SK-N-SH (cell line): ENCODE measurements around the gene NLGN3. TPM values are rescaled to one million over a fixed set of nuclear protein-coding genes. Genes with fewer than 3 reads are reported as not detected.
A peak's percentile ranks its signal among the peaks of the same experiment; 100 is the strongest.

Experiments
- CTCF ChIA-PET: fragments of 300-600, 350-600 bp; formaldehyde crosslinking; extraction: SDS; loops from one replicate; lab custom pipeline; 2021; lab: Yijun Ruan, JAX
- POLR2A ChIA-PET: fragments of 350-600 bp; sonication (Branson Sonifier 250); formaldehyde crosslinking; extraction: SDS; loops from one replicate; lab custom pipeline; 2020; ENCODE audit warnings: antibody characterized with exemption, inconsistent platforms; lab: Yijun Ruan, JAX
- DNase-seq: peaks from one replicate; pipeline ENCODE4 v3.0.0; 2012
- H2AFZ ChIP-seq: fragments of 200-600 bp; sonication (generic); 2 replicates; pipeline ENCODE4 v1.8.1; 2016; ENCODE audit warnings: antibody characterized with exemption, mild to moderate bottlenecking, low read depth
- H3F3A ChIP-seq: fragments of 200-600 bp; sonication (generic); replicated peaks from 2 replicates; pipeline ENCODE3; 2016; ENCODE audit warnings: antibody characterized with exemption, mild to moderate bottlenecking; ENCODE audit not compliant: insufficient read depth
- H3K27ac ChIP-seq, 2 experiments: fragments of 200-500 bp in 1 of 2; fragments of 200-600 bp in 1 of 2; sonication (Bioruptor generic) in 1 of 2; sonication (generic), shearing (Covaris generic) in 1 of 2; 2 replicates each; pipeline versions ENCODE4 v1.5.1 to v1.6.1; 2014 to 2016; ENCODE audit warnings: low read depth in 2 of 2, inconsistent platforms in 1 of 2, low read length in 1 of 2, mild to moderate bottlenecking in 1 of 2, mixed read lengths in 1 of 2
- H3K27me3 ChIP-seq: fragments of 200-600 bp; sonication (generic), shearing (Covaris generic); 2 replicates; pipeline ENCODE4 v1.6.1; 2016; ENCODE audit warnings: mixed run types; ENCODE audit not compliant: insufficient read depth
- H3K36me3 ChIP-seq, 2 experiments: fragments of 200-500 bp in 1 of 2; fragments of 200-600 bp in 1 of 2; sonication (Bioruptor generic) in 1 of 2; sonication (generic) in 1 of 2; replicated peaks in 1 of 2; 2 replicates each; pipeline versions ENCODE3 to v1.5.1; 2014 to 2016; ENCODE audit warnings: low read length in 1 of 2, mild to moderate bottlenecking in 1 of 2; ENCODE audit not compliant: insufficient read depth in 2 of 2, control insufficient read depth in 1 of 2
- H3K4me1 ChIP-seq, 2 experiments: fragments of 200-500 bp in 1 of 2; fragments of 200-600 bp in 1 of 2; sonication (Bioruptor generic) in 1 of 2; sonication (generic), shearing (Covaris generic) in 1 of 2; 2 replicates each; pipeline versions ENCODE4 v1.5.1 to v1.6.1; 2014 to 2016; ENCODE audit warnings: low read depth in 1 of 2, low read length in 1 of 2, mixed run types in 1 of 2; ENCODE audit not compliant: insufficient read depth in 2 of 2, control insufficient read depth in 1 of 2
- H3K4me2 ChIP-seq: fragments of 200-600 bp; sonication (generic), shearing (Covaris generic); 2 replicates; pipeline ENCODE4 v1.6.1; 2017; ENCODE audit warnings: mixed run types
- H3K4me3 ChIP-seq, 2 experiments: fragments of 200-500 bp in 1 of 2; fragments of 200-600 bp in 1 of 2; sonication (Bioruptor generic) in 1 of 2; sonication (generic), shearing (Covaris generic) in 1 of 2; 2 replicates each; pipeline versions ENCODE4 v1.5.1 to v1.8.1; 2014 to 2016; ENCODE audit warnings: low read depth in 2 of 2, inconsistent platforms in 1 of 2, low read length in 1 of 2, mild to moderate bottlenecking in 1 of 2, mixed read lengths in 1 of 2, moderate library complexity in 1 of 2
- H3K79me2 ChIP-seq: fragments of 200-600 bp; sonication (generic); 2 replicates; pipeline ENCODE4 v1.8.1; 2017; ENCODE audit warnings: mild to moderate bottlenecking; ENCODE audit not compliant: insufficient read depth
- H3K9ac ChIP-seq: fragments of 200-600 bp; sonication (generic); 2 replicates; pipeline ENCODE4 v1.6.1; 2017; ENCODE audit warnings: mixed run types
- H3K9me2 ChIP-seq: fragments of 200-600 bp; sonication (generic); 2 replicates; pipeline ENCODE4 v1.6.1; 2017; ENCODE audit warnings: mixed run types
- H3K9me3 ChIP-seq: fragments of 200-600 bp; sonication (generic); 2 replicates; pipeline ENCODE4 v1.6.1; 2017; ENCODE audit warnings: mixed run types, mild to moderate bottlenecking, moderate library complexity
- H4K20me1 ChIP-seq: fragments of 200-600 bp; sonication (generic); 2 replicates; pipeline ENCODE4 v1.6.1; 2017; ENCODE audit warnings: mild to moderate bottlenecking, mixed run types; ENCODE audit not compliant: insufficient read depth
- ELF1 ChIP-seq: IDR thresholded peaks from 2 replicates; pipeline ENCODE4 v1.4.0; 2012
- EP300 ChIP-seq, 2 experiments: IDR thresholded peaks; 2 replicates each; pipeline versions ENCODE4 v1.4.0 to v1.6.1; 2012; ENCODE audit warnings: borderline replicate concordance in 1 of 2, low read depth in 1 of 2, low read length in 1 of 2
- EZH2phosphoT487 ChIP-seq: fragments of 200-600 bp; sonication (generic); IDR thresholded peaks from 2 replicates; pipeline ENCODE4 v1.6.1; 2017; ENCODE audit warnings: low read depth, mixed run types, mild to moderate bottlenecking, antibody characterized with exemption, moderate library complexity, borderline replicate concordance
- FOSL2 ChIP-seq: IDR thresholded peaks from 2 replicates; pipeline ENCODE4 v1.4.0; 2012; ENCODE audit warnings: low read depth, mild to moderate bottlenecking, moderate library complexity, borderline replicate concordance
- FOXM1 ChIP-seq: IDR thresholded peaks from 2 replicates; pipeline ENCODE4 v1.4.0; 2012; ENCODE audit warnings: low read depth, mild to moderate bottlenecking
- GABPA ChIP-seq: IDR thresholded peaks from 2 replicates; pipeline ENCODE4 v1.4.0; 2012; ENCODE audit warnings: low read depth, mild to moderate bottlenecking
- GATA2 ChIP-seq: sonication (generic); formaldehyde crosslinking; IDR thresholded peaks from 2 replicates; pipeline ENCODE4 v1.5.0; 2020; ENCODE audit warnings: mild to moderate bottlenecking, missing genetic modification reagents
- IRF3 ChIP-seq: fragments of 150-350 bp; IDR thresholded peaks from 2 replicates; pipeline ENCODE4 v1.6.1; 2016; ENCODE audit warnings: mild to moderate bottlenecking, low read depth, low read length
- JUND ChIP-seq: IDR thresholded peaks from 2 replicates; pipeline ENCODE4 v1.4.0; 2012
- MEF2A ChIP-seq: IDR thresholded peaks from 2 replicates; pipeline ENCODE4 v1.4.0; 2012; ENCODE audit warnings: low read depth, borderline replicate concordance
- MXI1 ChIP-seq: IDR thresholded peaks from 2 replicates; pipeline ENCODE4 v1.6.1; 2012; ENCODE audit warnings: mild to moderate bottlenecking, low read depth, low read length, improper control_type of control experiment
- POLR2AphosphoS5 ChIP-seq: IDR thresholded peaks from 2 replicates; pipeline ENCODE4 v1.6.1; 2012; ENCODE audit warnings: low read depth, low read length
- RAD21 ChIP-seq: IDR thresholded peaks from 2 replicates; pipeline ENCODE4 v1.6.1; 2012; ENCODE audit warnings: mild to moderate bottlenecking, low read length
- RFX5 ChIP-seq: IDR thresholded peaks from 2 replicates; pipeline ENCODE4 v1.6.1; 2012; ENCODE audit warnings: mild to moderate bottlenecking, improper control_type of control experiment, low read length
- RXRA ChIP-seq: IDR thresholded peaks from 2 replicates; pipeline ENCODE4 v1.4.0; 2012; ENCODE audit warnings: low read depth, mild to moderate bottlenecking, borderline replicate concordance
- SIN3A ChIP-seq: IDR thresholded peaks from 2 replicates; pipeline ENCODE4 v1.6.1; 2012; ENCODE audit warnings: low read depth, mild to moderate bottlenecking, low read length, moderate library complexity, borderline replicate concordance
- SMC3 ChIP-seq: IDR thresholded peaks from 2 replicates; pipeline ENCODE4 v1.6.1; 2012; ENCODE audit warnings: low read depth, low read length, improper control_type of control experiment
- TAF1 ChIP-seq: IDR thresholded peaks from 2 replicates; pipeline ENCODE4 v1.6.1; 2012; ENCODE audit warnings: low read depth, mild to moderate bottlenecking, low read length, moderate library complexity, borderline replicate concordance
- YY1 ChIP-seq: IDR thresholded peaks from 2 replicates; pipeline ENCODE4 v1.4.0; 2012; ENCODE audit warnings: low read depth, mild to moderate bottlenecking
- WGBS: methylation state at CpG from one replicate; pipeline ENCODE4 v1.1.6; 2017; ENCODE audit warnings: low lambda C conversion rate; 5-methylcytosine and 5-hydroxymethylcytosine counted together
- polyA plus RNA-seq, 3 experiments: library from polyadenylated mRNA; depleted of rRNA; stranded (reverse); fragments of >200 nt; gene quantifications; 2 replicates each; pipeline ENCODE4 v1.2.3, GENCODE V29; 2012
- TF ChIP-seq, protein P1 (sequence below): fragments of 200-600 bp; sonication (generic); IDR thresholded peaks from 2 replicates; pipeline ENCODE4 v1.6.1; 2017; ENCODE audit warnings: antibody characterized with exemption, mild to moderate bottlenecking, moderate library complexity
- TF ChIP-seq, protein P2 (sequence below): IDR thresholded peaks from 2 replicates; pipeline ENCODE4 v1.4.0; 2012; ENCODE audit warnings: low read depth, borderline replicate concordance

NLGN3 gene
- polyA plus RNA-seq, 1 of the 3 experiments (the other 2 are of a cell fraction) = 5.3 TPM

GRCh38 chrX:71128166-71128833 is 16.3 kb upstream of the NLGN3 start:
- Histone ChIP-seq H3K4me2 (peak overlapping the region; percentile 43; the same call in 1 of the 2 replicates), H4K20me1 (no peaks in the 10 kb centered on the region), H3K9me2 (no peaks in the 10 kb centered on the region), H3F3A (no peaks in the 10 kb centered on the region), H3K36me3 (peaks cover 12 to 82% of the 10 kb centered on the region in 2 experiments), H2AFZ (no peak overlapping the region), H3K27ac (peak overlapping the region in 1 of 2 experiments; percentile 37; a peak in 2 of 4 replicates), H3K4me3 (no peak overlapping the region), H3K9ac (no peak overlapping the region; the same call in 1 of the 2 replicates), H3K27me3 (peaks cover 5% of the 10 kb centered on the region; the same call in 1 of the 2 replicates), H3K9me3 (no peaks in the 10 kb centered on the region), H3K79me2 (no peaks in the 10 kb centered on the region), H3K4me1 (peaks cover 0 to 4% of the 10 kb centered on the region in 2 experiments; a peak in 1 of 4 replicates)
- POLR2A ChIA-PET = interaction anchor here (0.5 kb wide), 1 partner anchor 176 kb away, joined by 4 read pairs; no protein-coding TSS in a partner anchor
- no peak for DNase-seq
- TF ChIP-seq FOSL2 (peak; percentile 36; the same call in 1 of the 2 replicates), MEF2A (no peak)
- CTCF ChIA-PET = interaction anchor here (0.7 to 3.0 kb wide), 17 partner anchors 9 to 146 kb away, joined by 3 to 30 read pairs (median 5); partner anchors contain the start of genes FOXO4, MED12 and SNX12
- WGBS = 50% methylated on average over 10 of the region's 12 CpGs

- Histone ChIP-seq H3K79me2 (no peaks in the 10 kb centered on the region), H3K4me2 (peak overlapping the region; percentile 43; the same call in 1 of the 2 replicates), H3K4me1 (peaks cover 0 to 4% of the 10 kb centered on the region in 2 experiments; a peak in 1 of 4 replicates), H3K27ac (peak overlapping the region in 1 of 2 experiments; percentile 37; a peak in 2 of 4 replicates), H3K4me3 (peak overlapping the region in 1 of 2 experiments; percentile 29; a peak in 1 of 4 replicates), H3K36me3 (peaks cover 12 to 74% of the 10 kb centered on the region in 2 experiments), H4K20me1 (no peaks in the 10 kb centered on the region), H2AFZ (no peak overlapping the region), H3K9ac (peak overlapping the region; percentile 26; the same call in 1 of the 2 replicates), H3K9me3 (no peaks in the 10 kb centered on the region), H3K27me3 (peaks cover 5% of the 10 kb centered on the region; the same call in 1 of the 2 replicates), H3K9me2 (no peaks in the 10 kb centered on the region), H3F3A (no peaks in the 10 kb centered on the region)
- TF ChIP-seq SIN3A = no peak
- no peak for TF ChIP-seq EZH2phosphoT487
- peak; percentile 77 for TF ChIP-seq RAD21
- no peak for TF ChIP-seq IRF3
- no peak for TF ChIP-seq RXRA
- TF ChIP-seq GATA2 (CRISPR knock-in tag) = no peak
- no peak for TF ChIP-seq FOXM1
- no peak for TF ChIP-seq GABPA
- TF ChIP-seq MXI1 = no peak
- no peak for TF ChIP-seq TAF1
- no peak for TF ChIP-seq MEF2A
- no peak for TF ChIP-seq FOSL2
- no peak for TF ChIP-seq YY1
- TF ChIP-seq RFX5 = no peak
- TF ChIP-seq POLR2AphosphoS5 = no peak
- TF ChIP-seq, protein P1, sequence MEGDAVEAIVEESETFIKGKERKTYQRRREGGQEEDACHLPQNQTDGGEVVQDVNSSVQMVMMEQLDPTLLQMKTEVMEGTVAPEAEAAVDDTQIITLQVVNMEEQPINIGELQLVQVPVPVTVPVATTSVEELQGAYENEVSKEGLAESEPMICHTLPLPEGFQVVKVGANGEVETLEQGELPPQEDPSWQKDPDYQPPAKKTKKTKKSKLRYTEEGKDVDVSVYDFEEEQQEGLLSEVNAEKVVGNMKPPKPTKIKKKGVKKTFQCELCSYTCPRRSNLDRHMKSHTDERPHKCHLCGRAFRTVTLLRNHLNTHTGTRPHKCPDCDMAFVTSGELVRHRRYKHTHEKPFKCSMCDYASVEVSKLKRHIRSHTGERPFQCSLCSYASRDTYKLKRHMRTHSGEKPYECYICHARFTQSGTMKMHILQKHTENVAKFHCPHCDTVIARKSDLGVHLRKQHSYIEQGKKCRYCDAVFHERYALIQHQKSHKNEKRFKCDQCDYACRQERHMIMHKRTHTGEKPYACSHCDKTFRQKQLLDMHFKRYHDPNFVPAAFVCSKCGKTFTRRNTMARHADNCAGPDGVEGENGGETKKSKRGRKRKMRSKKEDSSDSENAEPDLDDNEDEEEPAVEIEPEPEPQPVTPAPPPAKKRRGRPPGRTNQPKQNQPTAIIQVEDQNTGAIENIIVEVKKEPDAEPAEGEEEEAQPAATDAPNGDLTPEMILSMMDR = peak; percentile 90
- no peak for TF ChIP-seq EP300 (IDR thresholded peaks at IDR 0.05; ENCODE audit: borderline replicate concordance in 1 of 2, low read depth in 1 of 2, low read length in 1 of 2)
- TF ChIP-seq, protein P2, sequence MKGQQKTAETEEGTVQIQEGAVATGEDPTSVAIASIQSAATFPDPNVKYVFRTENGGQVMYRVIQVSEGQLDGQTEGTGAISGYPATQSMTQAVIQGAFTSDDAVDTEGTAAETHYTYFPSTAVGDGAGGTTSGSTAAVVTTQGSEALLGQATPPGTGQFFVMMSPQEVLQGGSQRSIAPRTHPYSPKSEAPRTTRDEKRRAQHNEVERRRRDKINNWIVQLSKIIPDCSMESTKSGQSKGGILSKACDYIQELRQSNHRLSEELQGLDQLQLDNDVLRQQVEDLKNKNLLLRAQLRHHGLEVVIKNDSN = no peak
- peak; percentile 92 for TF ChIP-seq SMC3
- TF ChIP-seq JUND = no peak
- no peak for TF ChIP-seq ELF1
- ChIA-PET CTCF (interaction anchor here (0.7 to 3.0 kb wide), 23 partner anchors 9 to 159 kb away, joined by 3 to 30 read pairs (median 4); partner anchors contain the start of genes FOXO4, IL2RG, MED12 and SNX12), POLR2A (interaction anchor here (0.5 kb wide), 1 partner anchor 177 kb away, joined by 4 read pairs; no protein-coding TSS in a partner anchor)
- WGBS = 35% methylated on average over 18 of the region's 18 CpGs
- peak; percentile 79 for DNase-seq
These were observed 15.5 kb upstream of the NLGN3 start for GRCh38 chrX:71128915-71129765.
